OCI-LY1 (cell line): ENCODE measurements around the gene TMEM115.

Source experiments
- EZH2 ChIP-seq: fragments of 200-600 bp; sonication (generic), shearing (Covaris generic); IDR thresholded peaks from 2 replicates; pipeline ENCODE4 v1.8.0; 2017; ENCODE audit warnings: borderline replicate concordance, mixed run types, mild to moderate bottlenecking, antibody characterized with exemption, low read length, moderate library complexity, mixed read lengths
- TF ChIP-seq, protein P1 (sequence below): fragments of 200-600 bp; sonication (generic), shearing (Covaris generic); IDR thresholded peaks from 2 replicates; pipeline ENCODE4 v1.5.1; 2017; ENCODE audit warnings: mild to moderate bottlenecking, antibody characterized with exemption, low read length, moderate library complexity, mixed read lengths

DNA sequence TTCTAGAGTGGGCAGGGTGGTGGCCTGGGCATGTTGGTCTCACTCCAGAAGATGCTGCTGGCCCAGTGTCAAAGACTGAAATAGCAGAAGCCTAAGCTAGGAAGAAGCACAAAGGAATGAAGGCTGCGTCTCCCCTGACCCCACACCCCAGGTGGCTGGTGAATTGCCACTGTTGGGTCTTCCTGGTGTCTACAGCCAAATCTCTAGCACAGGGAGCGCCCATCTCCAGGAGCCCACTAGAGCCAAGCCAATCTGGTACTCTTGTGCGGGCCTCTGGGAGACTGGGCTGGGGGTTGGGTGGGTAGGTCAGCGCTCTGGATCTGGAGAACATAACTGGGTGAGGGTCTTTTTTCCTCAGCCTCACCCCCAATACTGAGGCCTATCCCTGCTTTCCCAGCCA lies 32.2 kb downstream of the TMEM115 start:
- TF ChIP-seq, protein P1, sequence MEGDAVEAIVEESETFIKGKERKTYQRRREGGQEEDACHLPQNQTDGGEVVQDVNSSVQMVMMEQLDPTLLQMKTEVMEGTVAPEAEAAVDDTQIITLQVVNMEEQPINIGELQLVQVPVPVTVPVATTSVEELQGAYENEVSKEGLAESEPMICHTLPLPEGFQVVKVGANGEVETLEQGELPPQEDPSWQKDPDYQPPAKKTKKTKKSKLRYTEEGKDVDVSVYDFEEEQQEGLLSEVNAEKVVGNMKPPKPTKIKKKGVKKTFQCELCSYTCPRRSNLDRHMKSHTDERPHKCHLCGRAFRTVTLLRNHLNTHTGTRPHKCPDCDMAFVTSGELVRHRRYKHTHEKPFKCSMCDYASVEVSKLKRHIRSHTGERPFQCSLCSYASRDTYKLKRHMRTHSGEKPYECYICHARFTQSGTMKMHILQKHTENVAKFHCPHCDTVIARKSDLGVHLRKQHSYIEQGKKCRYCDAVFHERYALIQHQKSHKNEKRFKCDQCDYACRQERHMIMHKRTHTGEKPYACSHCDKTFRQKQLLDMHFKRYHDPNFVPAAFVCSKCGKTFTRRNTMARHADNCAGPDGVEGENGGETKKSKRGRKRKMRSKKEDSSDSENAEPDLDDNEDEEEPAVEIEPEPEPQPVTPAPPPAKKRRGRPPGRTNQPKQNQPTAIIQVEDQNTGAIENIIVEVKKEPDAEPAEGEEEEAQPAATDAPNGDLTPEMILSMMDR: no peak
- no peak for TF ChIP-seq EZH2
